HG03097 (cell line): Measurements from ENCODE around the gene BTRC.
"Not testable (repeated sequence)": the region's sequence is repeated elsewhere in the genome, so short reads cannot be mapped to it uniquely, and the experiment has no call there.

Experiments used
- ATAC-seq: cut with Tn5 transposase; IDR thresholded peaks from one replicate; pipeline ENCODE4 v1.9.1; 2021; ENCODE audit not compliant: unreplicated experiment, low FRiP score

The BTRC gene

DNA sequence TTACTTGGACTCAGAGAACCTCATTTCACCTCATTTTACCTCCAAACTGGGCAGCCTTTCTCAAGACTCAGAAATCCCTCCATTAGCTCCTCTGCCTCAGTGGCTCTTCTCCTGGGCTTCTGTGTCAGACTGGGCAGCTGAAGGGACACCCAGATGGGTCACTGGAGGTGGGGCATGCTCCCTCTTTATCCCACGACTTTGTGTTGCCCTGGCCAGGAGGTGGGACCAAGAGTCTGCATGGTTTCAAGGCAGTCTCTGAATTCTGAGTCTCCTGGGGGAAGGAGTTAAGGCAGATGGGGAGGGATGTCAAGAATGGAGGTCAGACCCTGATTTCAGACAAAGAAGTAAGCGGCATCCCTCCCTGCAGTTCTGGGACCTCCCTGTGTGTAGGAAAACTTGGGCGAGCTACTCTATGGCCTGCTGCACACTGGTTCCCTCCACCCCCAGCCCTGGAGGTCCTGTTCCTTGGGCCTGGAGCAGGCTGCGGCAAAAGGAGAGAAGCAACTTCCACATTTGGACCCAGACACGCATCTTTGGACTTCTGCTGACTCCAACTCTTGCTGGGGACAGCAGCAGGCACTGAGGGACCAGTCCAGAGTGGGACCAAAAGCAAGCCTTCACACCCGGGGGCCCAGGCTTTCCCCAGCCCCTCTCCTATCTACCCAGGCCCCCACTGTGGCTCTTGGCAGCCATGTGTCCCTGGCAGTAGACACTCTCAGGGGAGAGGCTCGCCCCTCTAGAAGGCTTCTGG, 223.3 kb downstream of the BTRC start:
- no peak for ATAC-seq

DNA sequence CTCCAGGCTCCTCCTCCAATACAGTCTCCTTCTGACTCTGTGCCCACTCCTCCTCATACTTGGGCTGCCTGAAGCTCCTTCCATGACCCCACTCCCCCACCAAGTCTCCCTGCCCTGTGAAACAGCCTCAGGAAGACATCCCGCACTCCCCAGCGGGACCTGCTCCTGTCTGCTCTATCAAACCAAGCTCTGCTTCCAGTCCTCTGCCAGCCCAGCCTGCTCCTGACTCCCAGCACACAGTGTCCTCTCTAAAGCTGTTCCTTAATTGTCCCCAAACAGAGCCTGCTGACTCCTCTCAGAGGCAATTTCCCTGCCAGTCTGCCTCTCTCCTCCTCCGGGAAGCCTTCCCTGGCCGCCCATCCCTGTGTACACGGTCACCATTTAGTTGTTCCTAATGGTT, 224.2 kb downstream of the BTRC start:
- no peak for ATAC-seq

DNA sequence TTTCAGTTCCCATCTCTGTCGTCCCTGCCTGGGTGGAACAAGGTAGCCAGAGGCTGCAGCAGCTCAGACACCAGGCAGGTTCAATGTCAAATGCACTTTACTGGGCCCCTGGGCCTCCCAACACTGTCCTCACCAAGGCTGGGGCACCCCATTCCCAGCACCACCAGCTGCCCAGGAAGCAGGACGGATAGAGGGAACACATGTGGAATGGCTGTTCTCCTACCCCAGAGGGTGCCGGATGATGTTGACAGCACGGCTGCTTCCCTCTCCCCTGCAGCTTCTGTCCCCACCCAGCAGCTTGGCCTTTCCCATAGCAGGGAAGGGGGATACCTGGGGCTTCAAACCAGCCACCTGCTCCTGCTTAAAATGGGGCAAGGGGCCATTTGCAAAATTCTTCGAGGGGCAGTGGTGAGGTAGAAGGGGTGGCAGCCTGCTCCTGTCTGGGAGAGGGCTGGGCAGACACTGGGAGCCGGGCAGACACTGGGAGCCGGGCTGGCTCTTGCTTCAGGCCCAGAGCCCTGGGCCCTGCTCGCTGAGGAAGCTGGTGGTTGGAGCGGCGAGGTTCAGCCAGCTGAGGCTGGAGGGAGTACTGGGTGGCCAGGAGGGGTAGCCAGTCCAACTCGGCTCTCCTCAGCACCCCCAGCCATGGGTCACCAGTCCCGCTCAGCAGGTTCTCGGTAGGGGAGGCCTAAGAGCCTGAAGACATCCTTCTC, 225.0 kb downstream of the BTRC start:
- ATAC-seq: no peak

DNA sequence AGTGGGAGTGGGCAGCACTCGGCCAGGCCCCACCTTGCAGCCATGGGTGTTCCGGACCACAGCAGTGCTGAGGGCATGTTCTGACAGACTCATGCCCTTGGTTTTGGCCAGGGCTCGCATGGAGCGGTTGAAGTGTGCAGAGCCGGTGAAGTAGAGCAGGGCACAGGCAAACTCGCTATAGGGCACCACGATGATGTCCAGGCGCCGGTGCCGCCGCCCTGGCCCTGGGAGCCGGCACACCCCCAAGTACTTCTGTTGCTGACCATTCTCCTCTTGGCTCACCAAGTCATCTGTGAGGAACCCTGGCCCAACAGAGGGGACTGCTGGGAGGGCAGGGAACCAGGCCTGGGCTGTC, 225.5 kb downstream of the BTRC start:
- no peak for ATAC-seq

DNA sequence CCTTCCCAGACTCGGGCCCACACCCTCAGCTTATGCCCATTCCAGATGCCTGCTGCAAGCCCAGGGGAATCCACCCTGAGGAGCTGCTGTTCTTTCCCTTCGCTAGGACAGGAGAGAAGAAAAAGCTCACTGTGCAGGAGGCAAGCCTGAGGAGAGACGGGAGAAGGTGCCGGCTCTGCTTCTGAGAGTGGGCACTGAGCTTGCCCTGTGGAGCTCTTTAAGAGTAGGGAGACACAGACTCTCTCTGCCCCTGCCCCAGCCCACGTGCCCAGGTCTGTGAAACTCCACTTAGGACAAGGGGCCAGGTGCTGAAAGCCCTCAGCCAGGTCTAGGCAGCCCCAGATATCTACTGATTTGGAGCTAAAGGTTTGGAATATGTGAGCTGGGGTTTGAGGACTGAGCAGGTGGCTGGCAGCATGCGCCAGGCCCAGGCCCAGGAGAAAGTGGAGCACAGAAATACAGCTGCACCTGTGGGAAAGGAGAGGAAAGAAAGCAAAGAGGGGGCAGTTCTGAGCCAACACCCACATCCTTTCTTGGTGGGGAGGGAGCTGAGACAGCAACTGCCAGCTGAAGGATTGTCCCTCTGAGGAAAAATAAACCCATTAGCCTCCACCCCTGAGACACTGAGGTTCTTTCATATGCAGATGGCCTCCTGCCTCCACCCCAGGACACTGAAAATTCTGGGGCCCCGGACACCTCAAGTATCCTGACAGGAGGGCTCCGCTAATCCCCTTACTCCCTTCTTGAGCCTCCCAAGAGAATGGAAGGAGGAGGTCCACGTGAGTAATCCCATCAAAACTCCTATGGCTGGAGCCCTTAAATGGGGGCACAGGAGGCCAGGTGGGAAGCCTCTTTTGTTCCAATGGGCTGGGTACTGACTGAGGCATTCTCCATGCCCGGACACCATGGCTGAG, 226.8 kb downstream of the BTRC start:
- ATAC-seq: no peak

DNA sequence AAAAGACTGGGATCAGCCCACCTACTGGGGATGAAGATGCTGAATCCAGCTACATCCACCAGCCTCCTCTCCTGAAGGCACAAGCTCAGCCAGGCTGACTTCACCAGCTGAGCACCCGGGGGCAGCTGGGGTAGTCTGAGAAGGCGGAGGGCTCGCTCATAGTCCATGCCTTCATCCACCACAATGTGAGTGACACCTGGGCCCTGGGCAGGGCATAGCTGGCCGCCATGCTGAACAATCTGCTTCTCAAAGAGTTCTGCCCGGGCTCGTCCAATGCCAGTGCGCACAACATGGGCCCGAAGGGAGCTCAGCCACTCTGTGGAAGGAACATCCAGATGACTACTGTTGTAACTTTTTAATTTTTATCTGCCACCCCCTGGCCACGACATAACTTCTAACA, 231.9 kb downstream of the BTRC start:
- no peak for ATAC-seq

DNA sequence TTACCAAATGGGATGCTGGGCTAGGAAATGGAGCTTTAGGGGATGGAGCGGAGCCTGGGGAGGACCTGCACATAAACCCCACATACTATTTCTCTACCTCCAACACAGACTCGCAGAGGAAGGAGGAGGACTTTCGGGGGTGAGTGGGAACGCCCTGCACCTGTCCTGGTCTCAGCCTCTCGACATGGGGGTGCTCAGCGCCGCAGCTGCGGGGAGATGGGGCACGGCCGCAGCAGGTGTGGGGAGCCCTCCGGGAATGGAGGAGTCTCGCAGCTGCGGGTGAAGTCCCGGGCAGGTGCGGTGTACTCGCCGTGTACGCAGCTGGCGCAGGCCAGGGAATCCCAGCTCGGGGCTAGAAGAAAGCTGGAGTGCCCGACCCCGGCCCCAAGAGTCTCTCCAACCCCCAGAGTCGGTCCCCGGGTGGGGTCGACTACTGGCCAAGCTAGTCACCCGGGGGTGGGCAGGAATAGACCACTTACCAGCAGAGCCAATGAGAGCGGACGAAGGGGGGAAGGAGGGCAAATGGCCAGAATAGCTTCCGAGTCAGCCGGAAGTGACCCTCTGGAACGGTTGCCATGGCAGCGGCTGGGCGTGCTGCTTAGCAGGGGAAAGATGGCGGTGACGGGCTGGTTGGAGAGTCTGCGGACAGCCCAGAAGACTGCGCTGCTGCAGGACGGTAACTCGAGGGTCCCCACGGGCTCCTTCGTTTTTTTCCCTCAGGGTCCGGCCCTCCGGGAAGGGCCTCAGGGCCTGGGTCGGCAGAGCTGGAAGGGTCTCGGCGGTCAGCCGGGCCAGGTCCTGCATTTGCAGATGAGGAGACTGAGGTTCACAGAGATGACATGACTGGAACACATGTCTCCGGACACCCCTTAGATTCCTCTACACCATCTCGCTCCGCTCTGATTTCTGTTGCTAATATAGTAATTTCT, 234.0 kb downstream of the BTRC start, which contains the start of the genes DPCD and POLL:
DPCD (plus strand) TSS at position 597 of the 929 bp plus-strand sequence; CDS start at position 613, 16 bp downstream.
POLL (minus strand) TSS at position 533 of the 929 bp plus-strand sequence. CDS start 897 bp downstream, outside the sequence.
- ATAC-seq: peak; percentile 93

DNA sequence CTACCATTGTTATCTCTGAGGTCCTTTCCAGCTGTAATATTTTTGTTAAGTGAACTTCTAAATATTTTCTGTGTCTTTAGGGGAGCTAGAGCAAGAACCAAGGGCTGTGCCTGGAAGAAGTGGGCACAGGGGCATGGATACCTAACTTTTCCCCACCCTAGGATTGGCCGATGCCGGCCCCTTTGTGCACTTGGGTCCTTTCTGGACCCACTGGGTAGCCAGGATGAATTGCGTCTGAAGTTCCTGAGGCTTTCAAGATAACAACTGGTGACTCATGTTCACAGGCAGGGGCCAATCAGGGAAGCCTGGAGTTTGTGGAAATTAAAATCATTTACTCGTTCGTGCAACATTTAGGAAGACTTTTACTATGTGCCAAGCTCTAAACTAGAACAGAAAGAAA, 234.9 kb downstream of the BTRC start:
- ATAC-seq: no peak

DNA sequence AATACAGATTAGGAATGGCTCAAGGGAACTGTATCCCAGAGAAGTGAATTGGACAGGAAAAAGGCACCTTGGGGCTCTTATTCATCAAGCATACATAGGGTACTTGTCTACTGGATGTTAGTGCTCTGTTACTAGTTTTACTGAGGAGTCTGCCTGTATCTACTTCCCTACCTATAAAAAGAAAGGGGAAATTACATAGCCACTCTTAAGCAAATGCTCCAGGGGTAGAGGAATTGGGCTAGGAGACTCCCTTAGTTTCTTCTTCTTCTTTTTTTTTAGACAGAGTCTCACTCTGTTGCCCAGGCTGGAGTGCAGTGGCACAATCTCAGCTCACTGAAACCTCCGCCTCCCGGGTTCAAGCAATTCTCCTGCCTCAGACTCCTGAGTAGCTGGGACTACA, 239.4 kb downstream of the BTRC start:
- not testable (repeated sequence) for ATAC-seq

DNA sequence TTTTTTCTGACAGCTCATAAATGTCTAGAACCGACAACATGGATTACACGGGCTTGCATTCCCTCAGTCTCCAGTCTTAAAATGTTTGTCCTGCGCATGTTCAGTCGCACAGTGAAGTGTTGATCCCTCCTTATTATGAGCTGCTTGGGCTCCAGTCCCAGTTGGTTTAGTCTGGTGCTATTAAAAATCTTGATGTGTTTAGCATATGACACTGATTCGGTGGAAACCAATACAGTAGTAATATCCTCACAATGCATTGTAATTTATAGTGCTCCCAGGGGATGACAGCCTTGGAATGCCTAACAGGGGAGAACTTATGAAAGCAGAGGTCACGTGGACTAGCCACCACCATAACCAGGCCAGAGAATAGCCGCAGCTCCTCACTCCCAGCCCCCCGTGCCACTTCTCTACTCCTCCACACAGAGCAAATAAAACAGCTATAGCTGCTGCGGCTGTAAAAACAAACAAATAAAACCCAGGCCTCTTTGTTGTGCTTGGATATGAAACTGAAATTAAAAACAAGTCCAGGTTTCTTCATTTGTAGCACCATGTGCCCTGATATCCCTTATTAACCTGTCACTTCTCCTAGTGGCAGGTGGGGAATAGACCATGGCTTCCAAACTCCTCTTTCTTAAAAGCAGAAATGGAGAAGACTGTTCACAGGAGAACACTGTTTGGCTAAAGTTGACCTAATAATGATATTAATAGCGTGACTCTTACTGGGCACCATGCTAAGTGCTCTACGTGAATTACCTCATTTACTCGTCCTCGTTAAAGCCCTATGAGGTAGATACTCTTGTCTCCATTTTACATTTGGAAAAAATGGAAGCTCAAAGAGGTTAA, 241.8 kb downstream of the BTRC start:
- no peak for ATAC-seq

DNA sequence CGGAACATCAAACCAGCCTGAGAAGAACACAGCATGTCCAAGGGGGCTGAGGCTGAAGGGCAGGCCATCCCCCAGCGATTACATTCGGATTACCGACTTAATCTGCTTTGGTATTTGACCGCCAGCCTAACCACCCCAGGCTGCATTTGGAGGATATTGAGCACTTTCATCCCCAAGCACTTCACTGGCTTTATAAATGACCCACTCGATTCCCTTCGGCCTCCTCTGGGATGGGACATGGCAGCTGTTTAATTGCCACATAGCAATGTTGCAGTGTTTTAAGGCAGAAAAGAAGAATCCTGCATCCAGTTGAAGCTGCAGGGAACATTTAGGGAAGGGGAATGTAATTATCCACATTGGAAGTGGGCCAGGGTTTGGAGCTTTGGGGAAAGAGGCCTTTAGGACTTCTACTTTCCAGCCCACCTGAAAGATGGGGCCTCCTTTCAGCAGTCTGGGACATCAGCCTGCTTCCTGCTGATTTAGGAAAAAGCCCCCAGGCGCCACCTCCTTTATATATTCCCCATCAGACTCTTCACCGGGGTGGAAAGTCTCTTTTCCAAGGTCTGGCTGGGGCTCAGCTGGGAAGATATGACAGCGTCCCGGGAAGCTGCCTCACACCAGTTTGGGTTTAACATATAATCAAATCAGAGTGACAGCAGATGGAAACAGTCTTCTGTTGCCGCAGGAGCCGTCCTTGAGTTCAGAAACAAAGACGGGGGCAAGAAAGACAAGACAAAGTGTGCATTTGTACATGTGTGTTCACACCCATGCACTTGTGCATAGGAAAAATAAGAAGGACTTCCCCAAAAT, 243.3 kb downstream of the BTRC start:
- ATAC-seq: no peak

DNA sequence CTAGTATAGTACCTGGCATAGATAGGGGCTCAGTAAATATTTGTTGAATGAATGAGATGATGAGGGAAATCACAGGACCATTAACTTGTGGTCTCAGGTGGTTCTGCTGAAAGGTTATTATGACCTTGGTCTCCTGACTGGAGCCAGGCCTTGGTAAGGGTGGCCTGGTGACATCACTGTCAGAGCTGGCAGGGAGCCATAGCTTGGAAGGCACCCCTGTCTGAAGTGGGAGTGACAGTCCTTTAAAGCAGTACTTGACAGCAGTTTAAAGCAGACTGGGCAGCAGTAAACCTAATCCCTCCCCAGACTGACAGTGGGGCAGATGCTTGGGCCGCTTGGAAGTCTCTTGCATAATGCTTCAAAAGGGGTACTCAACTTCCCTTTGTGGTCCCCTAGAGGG, 247.6 kb downstream of the BTRC start:
- ATAC-seq: no peak

DNA sequence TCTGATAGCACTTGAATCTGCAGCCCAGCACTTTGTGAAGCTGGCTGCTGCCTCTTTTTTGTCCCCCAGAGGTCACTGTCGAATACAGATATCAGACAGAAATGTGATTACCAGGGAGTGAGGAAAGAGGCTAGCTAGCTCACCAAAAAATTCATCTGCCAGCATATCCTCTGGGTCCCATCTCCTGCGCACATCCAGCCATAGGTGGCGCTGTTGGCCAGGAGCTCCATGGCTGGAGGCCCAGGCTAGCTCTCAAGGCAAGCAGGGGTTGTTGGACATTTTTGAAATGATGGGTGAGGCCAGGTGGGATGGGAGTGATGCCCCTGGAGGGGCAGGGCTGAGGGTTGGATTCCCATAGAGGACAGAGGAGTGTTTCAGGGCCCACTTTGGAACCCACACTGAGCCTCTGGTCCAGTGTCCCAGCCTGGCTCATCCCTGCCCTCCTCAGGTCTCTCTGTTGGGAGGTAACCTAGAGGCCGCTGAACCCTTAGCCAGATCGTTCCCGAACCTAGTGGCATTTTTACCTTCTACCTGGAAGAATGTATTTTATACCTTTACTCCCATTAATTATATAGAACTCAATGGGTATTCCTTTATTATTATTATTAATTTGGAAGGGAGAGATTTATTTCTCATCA, 248.9 kb downstream of the BTRC start:
- ATAC-seq: no peak
